Fibroblast of upper back skin (primary cell): ENCODE measurements around the gene TIGAR.

ENCODE experiments used
- DNase-seq: peaks from one replicate; pipeline ENCODE4 v3.0.0-alpha.2; 2013

TIGAR gene

DNA sequence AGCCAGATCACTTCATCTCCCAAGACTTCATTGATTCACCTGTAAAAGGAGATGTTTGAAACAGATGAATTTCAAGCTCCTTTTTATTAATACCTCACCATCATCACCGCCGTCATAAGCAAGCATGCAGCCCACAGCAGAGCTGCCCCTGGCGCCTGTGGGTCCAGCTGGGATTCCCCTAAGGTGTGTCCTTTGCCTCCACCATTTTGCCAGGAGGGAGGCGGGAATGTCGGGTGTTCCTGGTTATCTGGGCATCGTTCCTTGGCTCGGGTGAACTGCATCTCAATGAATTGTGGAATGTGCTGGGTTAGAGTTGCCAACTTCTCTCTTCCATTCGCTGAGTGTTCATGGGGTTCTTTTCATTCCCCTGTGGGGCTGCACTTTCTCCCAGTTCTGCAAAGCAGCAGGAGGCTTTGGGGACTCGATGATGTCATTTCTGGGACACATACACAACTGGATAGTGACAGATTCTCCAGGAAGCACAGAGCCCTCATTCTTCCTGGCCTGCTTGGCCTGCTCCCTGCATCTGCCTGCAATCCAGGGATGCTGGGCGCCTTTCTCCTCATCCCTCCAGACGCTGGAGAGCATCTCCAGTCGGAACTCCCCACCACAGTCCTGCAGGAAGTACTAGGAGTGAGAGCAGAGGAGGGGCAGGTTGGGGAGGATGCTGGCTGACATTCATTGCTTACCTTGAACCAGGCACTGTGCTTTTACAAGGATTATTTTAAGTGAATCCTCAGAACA, 37.3 kb upstream of the TIGAR start:
- no peak for DNase-seq

DNA sequence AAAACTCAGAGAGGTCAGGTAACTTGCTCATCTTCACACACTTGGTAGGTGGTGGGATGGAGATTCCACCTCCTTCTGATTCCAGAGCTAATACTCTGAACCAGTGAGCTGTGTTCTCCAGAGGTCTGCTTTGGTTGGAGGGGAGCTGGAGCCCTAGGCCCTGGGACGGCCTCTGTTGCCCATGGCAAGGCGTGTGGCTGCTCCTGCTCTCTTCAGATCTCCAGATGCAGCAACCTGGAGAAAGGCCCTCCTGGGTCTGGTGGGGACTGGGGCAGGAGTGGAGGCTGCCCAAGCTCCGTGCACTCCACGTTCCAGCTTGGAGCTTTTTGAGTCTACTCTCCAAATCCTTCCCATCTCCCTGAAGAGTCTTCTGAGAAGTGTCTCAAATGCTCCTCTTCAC, 36.7 kb upstream of the TIGAR start:
- DNase-seq: no peak

DNA sequence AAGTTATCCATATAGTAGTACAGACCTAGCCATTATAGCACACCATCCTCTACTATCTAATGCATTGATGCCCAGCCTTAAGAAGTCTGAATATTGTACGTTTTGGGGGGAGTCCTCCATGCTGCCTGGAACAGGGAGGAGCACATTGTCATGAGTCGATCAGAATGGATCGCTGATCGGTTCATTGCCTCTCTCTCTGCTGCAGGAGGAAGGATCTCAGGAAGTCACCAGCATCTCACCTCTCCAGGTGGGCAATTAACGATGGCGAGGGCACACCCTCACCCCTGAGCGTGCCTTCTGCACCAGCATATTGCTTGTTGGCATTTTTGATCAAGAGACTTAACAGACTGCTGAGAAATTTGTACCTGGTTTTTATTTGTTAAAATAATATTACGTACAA, 35.9 kb upstream of the TIGAR start:
- DNase-seq: no peak

DNA sequence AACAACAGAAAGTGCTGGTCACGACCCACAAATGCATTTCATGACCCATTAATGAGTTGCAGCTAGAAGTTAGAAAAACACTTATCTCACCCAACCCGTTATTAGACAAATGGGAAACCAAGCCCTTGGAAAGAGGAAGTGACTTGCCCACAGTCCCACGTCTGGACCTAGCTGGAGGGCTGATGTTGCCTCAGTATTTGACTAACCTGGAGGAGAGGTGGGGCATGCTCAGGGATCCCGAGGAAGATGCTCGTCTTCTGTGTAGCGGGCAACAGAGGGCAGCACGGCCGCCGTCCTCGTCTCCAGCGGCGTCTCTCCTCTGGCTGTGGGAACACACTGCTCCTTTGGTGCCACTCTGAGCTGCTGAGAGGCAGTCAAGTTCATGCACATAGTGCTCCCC, 34.8 kb upstream of the TIGAR start:
- DNase-seq: no peak

DNA sequence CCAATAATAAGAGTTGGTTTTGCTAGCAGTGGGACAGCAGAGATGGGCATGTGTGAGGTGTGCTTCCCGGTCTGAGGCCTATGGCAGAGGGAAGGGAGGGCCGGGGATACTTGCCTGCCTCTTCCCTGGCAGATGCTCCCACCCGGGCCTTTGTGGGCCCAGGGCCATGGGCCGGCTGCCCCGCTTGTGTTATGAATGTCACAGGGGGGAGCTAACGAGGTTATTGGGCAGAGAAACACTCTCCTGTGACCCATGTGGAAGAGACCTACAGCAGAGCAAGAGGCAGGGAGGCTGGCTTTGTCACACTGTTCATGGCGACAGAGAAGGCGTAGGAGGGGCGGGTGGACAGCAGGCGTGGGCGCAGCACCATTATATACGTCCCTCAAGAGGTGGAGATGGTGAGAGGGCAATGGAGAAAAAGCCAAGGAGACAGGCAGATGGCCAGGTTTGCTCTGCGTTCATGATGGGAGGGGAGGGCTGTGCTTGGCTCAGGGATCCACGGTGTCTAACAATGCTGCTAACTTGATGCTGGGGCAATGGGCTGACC, 34.2 kb upstream of the TIGAR start:
- no peak for DNase-seq

DNA sequence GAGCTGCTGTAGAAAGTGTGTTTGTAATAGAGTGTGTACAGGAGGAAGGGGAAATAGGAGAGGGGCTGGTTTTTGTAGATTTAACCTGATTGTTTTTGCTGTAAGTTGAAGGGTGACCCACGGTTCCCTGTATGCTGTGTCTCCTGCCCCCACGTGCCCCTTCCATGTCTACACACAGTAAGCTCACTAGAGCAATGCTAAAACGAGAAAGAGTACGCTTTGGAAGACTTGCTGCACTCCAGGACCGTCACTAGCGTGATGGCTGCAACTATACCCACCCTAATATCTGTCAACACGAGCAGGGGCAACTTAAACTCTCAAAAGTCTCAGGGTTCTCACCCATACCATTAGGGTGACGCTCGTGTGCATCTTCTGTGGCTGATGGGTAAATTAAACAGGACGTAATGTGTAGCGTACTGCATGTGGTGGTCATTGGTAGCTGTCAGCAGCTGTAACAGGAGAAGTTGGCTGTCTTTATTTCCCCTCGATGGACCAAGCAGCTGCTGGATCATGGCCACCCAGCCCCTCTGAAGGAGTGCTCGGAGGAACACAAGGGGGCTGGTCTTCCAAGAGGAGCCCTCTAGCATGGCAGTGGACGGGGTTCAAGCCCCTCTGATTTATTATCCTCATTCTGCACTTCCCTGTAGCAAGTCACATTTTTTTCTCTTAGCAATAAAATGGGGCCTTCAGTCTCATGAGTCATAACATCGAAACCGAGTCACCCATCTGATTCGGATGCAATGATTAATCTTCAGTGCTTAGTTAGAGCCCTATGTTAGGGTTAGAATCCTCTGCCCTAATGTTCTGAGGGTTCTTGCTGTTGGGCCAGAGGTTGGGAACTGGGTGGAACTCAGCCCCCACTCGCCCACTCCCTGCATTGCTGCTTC, 33.4 kb upstream of the TIGAR start:
- peak; percentile 38 for DNase-seq

DNA sequence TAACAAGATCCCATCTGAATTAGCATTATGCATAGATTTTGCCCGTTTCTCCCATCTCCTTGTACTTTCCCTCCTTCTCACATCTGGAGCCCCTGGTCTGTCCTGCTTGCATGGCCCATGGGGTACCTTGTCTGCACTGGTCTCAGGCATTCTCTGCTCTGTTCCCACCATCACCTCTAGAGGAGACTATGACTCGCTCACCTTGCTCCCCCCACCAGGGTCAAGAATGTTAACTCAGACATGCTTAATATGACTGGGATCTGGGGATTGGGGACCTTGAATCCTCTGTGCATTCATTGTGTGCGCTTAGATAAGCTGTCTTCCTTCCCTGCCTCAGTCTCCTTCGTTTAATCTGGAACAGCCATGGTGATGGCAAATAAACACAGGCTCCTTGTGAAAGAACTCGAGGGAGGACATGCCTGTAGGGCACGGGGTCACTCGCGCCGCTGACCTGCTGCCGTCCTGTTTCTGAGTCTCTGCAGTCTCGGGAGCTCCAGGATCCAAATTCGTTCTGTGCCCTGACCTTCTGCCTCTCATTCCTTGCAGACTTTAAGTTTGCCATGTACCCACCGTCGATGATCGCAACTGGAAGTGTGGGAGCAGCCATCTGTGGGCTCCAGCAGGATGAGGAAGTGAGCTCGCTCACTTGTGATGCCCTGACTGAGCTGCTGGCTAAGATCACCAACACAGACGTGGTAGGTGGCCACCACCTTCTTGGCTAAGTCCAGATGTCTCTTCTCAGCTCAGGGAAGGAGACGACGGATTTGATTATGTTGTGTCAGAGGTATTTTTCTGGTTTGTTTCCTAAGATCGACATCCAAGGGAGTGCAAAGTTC, 32.5 kb upstream of the TIGAR start:
- no peak for DNase-seq

DNA sequence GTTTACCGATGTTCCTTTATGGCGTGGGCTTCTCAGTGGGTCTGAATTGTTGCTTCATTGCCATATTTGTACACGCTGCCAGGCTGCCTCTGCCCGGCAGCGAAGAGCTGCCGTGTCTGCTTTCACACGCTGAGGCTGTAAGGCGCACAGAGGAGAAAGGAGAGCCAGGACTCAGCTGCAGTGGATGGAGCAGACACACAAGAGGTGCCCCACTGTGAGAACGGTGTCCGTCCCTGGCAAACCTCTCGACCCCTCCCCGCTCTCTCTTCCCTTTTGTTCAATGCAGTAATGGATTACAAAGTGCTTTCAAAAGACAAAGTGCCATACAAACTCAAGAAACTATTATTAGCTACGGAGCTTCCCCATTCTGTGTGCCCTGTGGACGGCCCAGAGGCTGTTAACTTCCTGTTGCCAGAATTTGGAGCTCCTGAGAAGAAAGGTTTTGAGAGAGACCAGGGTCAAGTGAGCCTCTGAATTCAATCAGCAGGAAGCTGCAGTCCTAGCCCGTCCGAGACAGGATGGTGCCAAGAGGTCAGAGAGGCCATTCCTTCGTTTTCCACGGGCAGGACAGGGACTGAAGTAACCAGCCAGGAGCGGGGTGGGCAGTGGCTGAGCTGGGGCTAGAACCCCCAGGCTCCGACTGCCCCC, 31.7 kb upstream of the TIGAR start:
- no peak for DNase-seq

DNA sequence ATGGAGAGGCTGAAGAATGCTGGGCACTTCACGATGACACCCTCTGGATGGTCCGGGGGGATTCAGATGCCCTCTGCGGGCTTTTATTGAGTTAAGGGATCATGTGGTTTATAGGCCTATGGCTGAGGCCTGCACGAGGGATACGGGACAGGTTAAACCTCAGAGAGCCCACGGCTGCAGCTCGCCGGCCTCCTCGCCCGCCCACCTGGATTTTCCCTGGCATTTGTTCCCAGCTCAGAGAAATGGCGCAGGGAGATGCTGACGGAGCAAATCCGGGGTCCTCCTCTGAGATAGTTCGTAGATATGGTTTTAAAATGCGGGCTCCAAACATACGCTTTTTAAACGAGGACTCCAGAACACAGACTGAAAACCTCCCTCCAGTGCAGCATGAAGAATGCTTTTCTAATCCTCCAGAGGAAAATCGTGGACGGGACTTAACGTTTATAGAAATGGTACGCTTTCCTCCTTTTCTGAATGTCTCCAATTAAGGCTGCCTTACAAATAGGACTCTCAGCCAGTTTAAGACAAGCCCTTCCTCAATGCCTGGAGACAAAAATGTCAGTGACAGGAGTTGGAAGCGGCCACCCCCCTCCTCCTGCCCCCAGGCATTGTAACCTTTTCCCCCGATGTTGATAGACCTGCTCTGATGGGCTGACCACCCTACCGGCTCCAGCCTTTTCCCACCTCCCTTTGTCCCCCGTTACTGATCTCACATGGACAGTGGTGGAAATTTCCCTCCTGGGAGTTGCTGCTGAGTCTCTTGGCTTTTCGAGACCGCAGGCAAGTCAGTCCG, 30.8 kb upstream of the TIGAR start:
- DNase-seq: no peak

DNA sequence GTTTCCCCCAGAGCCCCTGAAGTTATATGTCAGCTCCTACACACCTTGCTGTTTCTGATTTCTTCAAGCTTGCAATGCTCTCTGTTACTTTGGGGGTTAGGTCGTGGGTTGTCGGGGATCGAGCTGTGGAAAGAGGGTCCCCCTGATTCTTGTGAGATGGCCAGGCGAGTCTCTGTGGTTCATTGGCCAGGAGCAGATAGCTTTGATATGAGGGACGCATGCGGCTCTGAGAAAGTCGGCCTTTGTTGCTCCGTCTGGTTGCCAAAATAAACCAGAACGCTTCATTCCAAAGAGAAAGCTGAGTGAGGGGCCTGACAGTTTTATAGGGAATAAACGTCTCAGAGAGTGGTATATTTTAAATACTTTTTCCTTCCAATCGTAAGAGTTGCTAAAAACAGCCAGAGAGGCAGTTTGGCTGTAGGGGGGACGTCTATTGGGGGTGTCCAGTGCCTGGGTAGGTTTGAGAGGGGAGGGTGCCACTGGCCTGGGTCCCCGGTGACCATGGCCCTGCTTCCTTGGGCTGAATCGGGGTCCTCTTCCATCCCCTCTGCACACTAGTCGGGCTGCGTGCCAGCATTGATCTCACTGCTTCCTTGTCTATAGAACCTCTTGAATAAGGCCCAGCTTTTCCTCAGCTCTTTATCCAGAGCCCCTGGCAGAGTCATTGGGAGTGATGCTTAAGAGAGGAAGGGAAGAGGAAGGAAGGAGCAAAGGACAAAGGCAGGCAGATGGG, 28.5 kb upstream of the TIGAR start:
- no peak for DNase-seq

DNA sequence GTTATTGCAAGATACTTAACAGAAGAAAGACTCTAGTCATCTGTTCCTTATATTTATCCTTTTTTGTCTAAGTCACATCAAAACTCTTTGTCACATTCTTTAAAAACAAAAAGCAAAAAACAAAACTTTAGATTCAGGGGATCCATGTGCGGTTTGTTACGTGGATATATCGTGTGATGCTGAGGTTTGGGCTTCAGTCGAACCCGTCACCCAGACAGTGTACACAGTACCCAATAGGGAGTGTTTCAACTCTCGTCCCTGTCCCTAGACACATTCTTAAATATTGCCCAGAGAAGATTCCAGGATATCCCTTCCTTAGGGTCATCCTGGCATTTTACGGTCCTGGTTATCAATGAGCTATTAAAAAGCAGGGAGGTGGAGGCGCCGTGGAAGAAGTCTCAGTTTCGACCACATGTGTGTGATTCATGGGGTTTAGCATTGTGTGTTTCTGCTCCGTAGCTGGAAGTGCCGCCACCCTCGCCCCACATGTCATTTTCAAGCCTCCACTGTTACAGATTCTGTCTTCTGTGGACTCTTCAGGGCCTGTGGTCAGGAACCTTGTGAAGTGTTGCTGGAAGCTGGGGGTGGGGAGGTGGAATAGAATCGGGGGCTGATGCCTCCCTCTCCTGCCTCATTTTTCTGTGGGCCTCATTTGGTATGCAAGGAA, 27.6 kb upstream of the TIGAR start:
- DNase-seq: no peak

DNA sequence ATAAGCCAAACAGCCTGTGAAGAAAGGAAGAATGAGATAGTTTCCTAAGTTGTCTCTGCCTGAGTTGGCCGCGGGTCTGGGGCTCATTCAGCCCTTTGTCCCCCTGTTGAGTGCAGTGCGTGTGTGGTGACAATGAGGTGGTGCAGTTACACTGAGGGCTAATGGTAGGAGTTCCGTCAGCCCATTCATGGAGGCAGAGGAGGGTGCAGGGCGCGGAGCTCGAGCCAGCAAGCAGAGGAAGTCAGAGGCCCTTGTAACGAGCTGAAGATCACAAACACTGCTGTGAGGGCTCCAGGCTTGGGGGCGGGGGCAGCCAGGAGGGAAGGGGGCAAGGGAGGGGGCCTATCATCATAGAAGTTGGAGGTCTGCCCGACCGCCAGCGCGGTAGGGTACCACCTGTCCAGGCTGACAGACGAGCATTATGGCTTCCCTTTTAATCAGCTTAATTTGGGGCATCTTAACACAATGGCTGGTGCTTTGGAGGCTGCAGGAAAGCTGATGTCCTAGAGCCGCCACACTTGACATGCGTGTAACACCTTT, 27.0 kb upstream of the TIGAR start:
- DNase-seq: no peak

DNA sequence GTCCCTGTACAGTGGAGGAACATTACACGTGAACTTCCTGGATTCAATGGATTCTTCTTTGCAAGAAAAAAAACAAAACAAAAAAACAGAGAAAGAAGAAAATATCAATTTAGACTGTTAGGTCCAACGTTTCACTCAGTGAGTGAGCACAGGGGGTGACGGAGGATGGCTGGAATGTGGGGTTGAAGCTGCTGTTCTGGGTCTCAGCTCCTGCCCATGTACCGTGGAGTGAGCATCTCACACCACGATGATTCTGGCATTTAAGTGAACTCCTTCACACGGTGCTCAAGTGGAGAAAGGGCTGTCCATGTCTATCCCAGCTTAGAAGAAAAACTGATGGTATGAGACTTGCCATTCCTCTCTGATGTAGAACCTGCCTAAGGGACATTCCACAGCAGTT, 24.3 kb upstream of the TIGAR start:
- no peak for DNase-seq

DNA sequence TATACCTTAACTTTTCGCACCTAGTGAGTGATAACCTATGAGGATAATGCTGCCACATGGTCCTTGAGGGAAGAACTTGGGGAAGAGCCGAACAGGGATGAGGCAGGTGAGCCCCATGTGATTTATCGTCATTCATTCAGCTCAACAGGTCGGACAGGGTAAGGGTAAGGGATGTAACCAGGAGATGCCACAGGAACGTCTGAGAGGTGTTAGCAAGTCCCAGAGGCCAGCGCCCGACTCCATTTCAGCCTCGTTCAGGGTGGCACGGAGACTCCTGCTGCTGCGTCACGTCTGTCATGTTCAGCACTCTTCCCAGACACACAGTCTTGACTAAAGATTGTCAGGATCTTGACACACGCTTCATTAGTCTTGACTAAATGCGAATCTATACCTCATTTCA, 23.4 kb upstream of the TIGAR start:
- DNase-seq: no peak

DNA sequence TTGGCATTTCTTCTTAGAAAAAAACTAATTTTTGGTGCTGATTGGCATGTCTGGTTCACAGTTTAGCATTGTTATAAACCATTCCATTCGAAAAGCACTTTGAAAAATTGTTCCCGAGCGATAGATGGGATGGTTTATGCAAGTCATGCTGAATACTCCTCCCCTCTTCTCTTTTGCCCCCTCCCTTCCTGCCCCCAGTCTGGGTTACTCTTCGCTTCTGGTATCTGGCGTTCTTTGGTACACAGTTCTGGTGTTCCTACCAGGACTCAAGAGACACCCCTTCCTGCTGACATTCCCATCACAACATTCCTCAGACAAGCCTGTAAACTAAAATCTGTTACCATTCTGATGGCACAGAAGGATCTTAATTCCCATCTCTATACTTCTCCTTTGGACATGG, 20.1 kb upstream of the TIGAR start:
- DNase-seq: no peak

DNA sequence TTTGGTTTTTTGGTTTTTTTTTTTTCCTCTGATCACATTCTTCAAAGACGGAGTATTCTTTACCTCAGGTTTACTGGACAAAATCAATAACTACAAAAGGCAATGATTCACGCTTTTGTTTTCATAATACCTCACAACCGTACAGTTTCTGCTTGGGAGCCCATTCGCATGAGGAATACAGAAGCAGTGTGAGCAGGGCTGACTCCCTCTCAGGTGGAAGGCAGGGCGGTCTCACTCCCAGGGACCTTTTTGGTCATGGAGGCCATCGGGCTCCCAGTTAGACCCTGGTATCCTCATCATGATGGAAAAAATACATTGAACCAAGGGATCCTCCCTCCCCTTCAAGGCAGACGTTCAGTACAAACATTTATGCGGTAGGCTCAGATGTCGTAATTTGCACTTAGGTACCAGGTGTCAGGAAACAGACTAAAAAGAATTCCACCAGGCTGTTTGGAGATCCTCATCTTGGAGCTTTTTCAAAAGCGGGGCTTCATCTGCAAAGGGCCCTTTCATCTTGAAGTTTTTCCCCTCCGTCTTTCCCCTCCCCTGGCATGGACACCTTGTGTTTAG, 19.0 kb upstream of the TIGAR start:
- DNase-seq: no peak

DNA sequence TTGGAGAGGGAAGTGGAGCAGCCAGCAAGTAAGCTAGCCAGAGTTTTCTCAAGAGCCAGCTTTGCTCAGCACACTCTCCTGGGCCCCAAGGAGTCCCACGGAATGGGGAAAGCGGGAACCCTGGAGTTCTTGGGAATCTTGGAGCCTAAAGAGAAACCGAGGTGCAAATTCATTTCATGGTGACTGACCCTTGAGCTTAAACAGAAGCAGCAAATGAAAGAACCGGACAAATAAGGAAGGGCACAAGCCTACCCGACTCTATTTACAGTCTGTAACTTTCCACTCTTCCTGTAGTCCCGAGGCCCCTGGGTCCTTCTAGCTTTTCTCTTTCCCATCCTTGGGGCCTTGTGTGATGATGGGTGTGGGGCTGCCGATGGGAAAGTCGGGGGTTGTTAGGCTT, 18.1 kb upstream of the TIGAR start:
- DNase-seq: no peak

DNA sequence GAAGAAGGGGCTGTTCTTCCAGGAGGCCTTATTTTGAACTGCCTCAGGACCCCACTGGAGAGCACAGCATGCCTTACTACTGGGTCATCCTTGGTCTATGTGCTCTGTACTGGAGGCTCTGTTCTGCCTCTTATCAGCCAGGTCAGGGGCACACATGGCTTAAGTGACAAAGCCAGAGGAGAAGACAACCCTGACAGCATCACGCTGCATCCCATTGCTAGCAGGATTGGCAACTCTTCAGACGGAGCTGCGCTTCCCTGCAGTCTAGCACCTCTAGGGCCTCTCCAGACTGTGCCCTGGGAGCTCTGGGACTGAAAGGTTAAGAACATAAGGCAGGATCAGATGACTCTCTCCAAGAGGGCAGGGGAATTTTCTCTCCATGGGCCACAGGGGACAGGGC, 17.3 kb upstream of the TIGAR start:
- no peak for DNase-seq

DNA sequence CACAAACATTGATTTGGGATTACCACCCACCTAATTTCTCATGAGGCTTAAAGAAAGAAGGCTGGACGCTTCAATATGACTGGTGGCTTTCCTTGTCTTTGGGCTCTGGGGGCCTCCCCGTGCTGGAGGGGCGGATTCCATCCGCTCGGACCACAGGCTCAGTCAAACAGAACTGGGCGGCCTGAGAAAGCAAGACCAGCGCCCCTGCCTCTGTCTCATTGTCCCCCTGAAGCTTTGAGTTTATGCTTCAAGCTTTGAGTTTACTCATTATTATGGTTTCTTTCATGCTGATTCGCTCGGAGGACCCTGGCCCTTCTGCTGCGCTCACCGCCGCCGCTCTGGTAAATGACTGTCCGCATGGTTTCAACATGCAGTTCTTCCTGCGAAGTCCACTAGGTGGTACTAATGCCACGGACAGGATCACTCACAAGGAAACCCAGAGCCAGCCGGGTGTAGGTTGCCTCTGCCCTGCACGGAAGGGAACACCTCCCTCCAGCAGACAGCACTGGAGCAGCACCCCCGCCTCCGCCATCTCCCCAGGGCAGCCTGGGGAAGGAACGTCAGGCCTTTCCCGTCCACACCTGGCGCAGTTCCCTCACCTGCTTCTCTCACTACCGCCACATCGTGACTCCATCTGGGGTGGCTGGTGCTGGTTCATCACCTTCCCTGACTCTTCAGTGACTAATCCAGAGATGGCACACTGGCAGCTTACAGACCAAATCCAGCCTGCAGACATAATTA, 13.2 kb upstream of the TIGAR start:
- DNase-seq: peak; percentile 71
